ENCODE measurements around the gene P3H2. TPM values are rescaled to one million over a fixed set of nuclear protein-coding genes. Genes with fewer than 3 reads are reported as not detected.
"Not testable (repeated sequence)": the region's sequence is repeated elsewhere in the genome, so short reads cannot be mapped to it uniquely, and the experiment has no call there.

The P3H2 gene
- total RNA-seq, 2 donors from 2014 or later, result not detected

- H3K4me3 Mint-ChIP-seq, result no peak overlapping the region
- ATAC-seq, result no peak
- no peaks in the 10 kb centered on the region for H3K9me3 ChIP-seq (ENCODE audit: control insufficient read depth, low read length, poor library complexity, severe bottlenecking)
- DNase-seq, result no peak
- peaks cover 40% of the 10 kb centered on the region for H3K27me3 Mint-ChIP-seq
- peaks cover 2% of the 10 kb centered on the region for H3K36me3 Mint-ChIP-seq (ENCODE audit: low read depth)
- no peaks in the 10 kb centered on the region for H3K4me1 Mint-ChIP-seq
- H3K27ac Mint-ChIP-seq, result no peak overlapping the region
Measured at GRCh38 chr3:190073264-190074008, 47.3 kb downstream of the P3H2 start.

- peaks cover 2% of the 10 kb centered on the region for H3K36me3 Mint-ChIP-seq (ENCODE audit: low read depth)
- no peaks in the 10 kb centered on the region for H3K4me1 Mint-ChIP-seq
- H3K27me3 Mint-ChIP-seq, result peaks cover 40% of the 10 kb centered on the region
- DNase-seq (no peak), ATAC-seq (no peak)
- H3K4me3 Mint-ChIP-seq, result no peak overlapping the region
- H3K9me3 ChIP-seq (ENCODE audit: control insufficient read depth, low read length, poor library complexity, severe bottlenecking), result no peaks in the 10 kb centered on the region
- no peak overlapping the region for H3K27ac Mint-ChIP-seq
Measured at GRCh38 chr3:190072856-190073255, 47.8 kb downstream of the P3H2 start.

- not testable (repeated sequence) for H3K4me1 Mint-ChIP-seq; H3K9me3 ChIP-seq (ENCODE audit: control insufficient read depth, low read length, poor library complexity, severe bottlenecking); ATAC-seq; H3K4me3 Mint-ChIP-seq; DNase-seq; H3K36me3 Mint-ChIP-seq (ENCODE audit: low read depth); H3K27ac Mint-ChIP-seq
- peaks cover 33% of the 10 kb centered on the region for H3K27me3 Mint-ChIP-seq
Measured at GRCh38 chr3:190071921-190072320, 48.8 kb downstream of the P3H2 start.

- no peaks in the 10 kb centered on the region for H3K9me3 ChIP-seq (ENCODE audit: control insufficient read depth, low read length, poor library complexity, severe bottlenecking)
- H3K36me3 Mint-ChIP-seq (ENCODE audit: low read depth), result peaks cover 2% of the 10 kb centered on the region
- no peak overlapping the region for H3K27ac Mint-ChIP-seq
- no peak overlapping the region for H3K4me3 Mint-ChIP-seq
- no peaks in the 10 kb centered on the region for H3K4me1 Mint-ChIP-seq
- no peak for DNase-seq
- peaks cover 26% of the 10 kb centered on the region for H3K27me3 Mint-ChIP-seq
- ATAC-seq, result no peak
Measured at GRCh38 chr3:190070622-190071347, 49.9 kb downstream of the P3H2 start.

- DNase-seq (no peak), ATAC-seq (no peak)
- H3K27ac Mint-ChIP-seq, result no peak overlapping the region
- no peaks in the 10 kb centered on the region for H3K36me3 Mint-ChIP-seq (ENCODE audit: low read depth)
- no peak overlapping the region for H3K4me3 Mint-ChIP-seq
- no peaks in the 10 kb centered on the region for H3K9me3 ChIP-seq (ENCODE audit: control insufficient read depth, low read length, poor library complexity, severe bottlenecking)
- peaks cover 5% of the 10 kb centered on the region for H3K27me3 Mint-ChIP-seq
- no peaks in the 10 kb centered on the region for H3K4me1 Mint-ChIP-seq
Measured at GRCh38 chr3:190065204-190065603, 55.5 kb downstream of the P3H2 start.

- H3K4me1 Mint-ChIP-seq, result no peaks in the 10 kb centered on the region
- H3K27me3 Mint-ChIP-seq, result peaks cover 7% of the 10 kb centered on the region
- H3K9me3 ChIP-seq (ENCODE audit: control insufficient read depth, low read length, poor library complexity, severe bottlenecking), result no peaks in the 10 kb centered on the region
- DNase-seq (no peak), ATAC-seq (no peak)
- H3K4me3 Mint-ChIP-seq, result no peak overlapping the region
- no peaks in the 10 kb centered on the region for H3K36me3 Mint-ChIP-seq (ENCODE audit: low read depth)
- no peak overlapping the region for H3K27ac Mint-ChIP-seq
Measured at GRCh38 chr3:190064659-190065058, 56.0 kb downstream of the P3H2 start.

GRCh38 chr3:190064112-190064511 is 56.6 kb downstream of the P3H2 start:
- Mint-ChIP-seq H3K36me3 (ENCODE audit: low read depth) (no peaks in the 10 kb centered on the region), H3K27ac (no peak overlapping the region), H3K27me3 (peaks cover 12% of the 10 kb centered on the region), H3K4me3 (no peak overlapping the region), H3K4me1 (no peaks in the 10 kb centered on the region)
- DNase-seq, result no peak
- no peak for ATAC-seq
- H3K9me3 ChIP-seq (ENCODE audit: control insufficient read depth, low read length, poor library complexity, severe bottlenecking), result no peaks in the 10 kb centered on the region

GRCh38 chr3:190063490-190063889 is 57.2 kb downstream of the P3H2 start:
- H3K9me3 ChIP-seq (ENCODE audit: control insufficient read depth, low read length, poor library complexity, severe bottlenecking), result no peaks in the 10 kb centered on the region
- Mint-ChIP-seq H3K27me3 (peaks cover 19% of the 10 kb centered on the region), H3K36me3 (ENCODE audit: low read depth) (no peaks in the 10 kb centered on the region), H3K27ac (no peak overlapping the region), H3K4me1 (no peaks in the 10 kb centered on the region), H3K4me3 (no peak overlapping the region)
- ATAC-seq (no peak), DNase-seq (no peak)

GRCh38 chr3:190060192-190060775 is 60.4 kb downstream of the P3H2 start:
- peaks cover 28% of the 10 kb centered on the region for H3K27me3 Mint-ChIP-seq
- no peaks in the 10 kb centered on the region for H3K9me3 ChIP-seq (ENCODE audit: control insufficient read depth, low read length, poor library complexity, severe bottlenecking)
- no peaks in the 10 kb centered on the region for H3K4me1 Mint-ChIP-seq
- ATAC-seq (no peak), DNase-seq (no peak)
- H3K27ac Mint-ChIP-seq, result no peak overlapping the region
- H3K4me3 Mint-ChIP-seq, result no peak overlapping the region
- no peaks in the 10 kb centered on the region for H3K36me3 Mint-ChIP-seq (ENCODE audit: low read depth)

GRCh38 chr3:190059242-190059590 is 61.5 kb downstream of the P3H2 start:
- H3K4me1 Mint-ChIP-seq, result no peaks in the 10 kb centered on the region
- no peak overlapping the region for H3K4me3 Mint-ChIP-seq

GRCh38 chr3:190058521-190059241 is 62.0 kb downstream of the P3H2 start:
- peaks cover 28% of the 10 kb centered on the region for H3K27me3 Mint-ChIP-seq
- H3K4me1 Mint-ChIP-seq, result no peaks in the 10 kb centered on the region
- H3K36me3 Mint-ChIP-seq (ENCODE audit: low read depth), result no peaks in the 10 kb centered on the region
- no peak overlapping the region for H3K27ac Mint-ChIP-seq
- no peak for ATAC-seq
- no peaks in the 10 kb centered on the region for H3K9me3 ChIP-seq (ENCODE audit: control insufficient read depth, low read length, poor library complexity, severe bottlenecking)
- DNase-seq, result no peak
- no peak overlapping the region for H3K4me3 Mint-ChIP-seq

More at GRCh38 chr3:190059242-190059590, 61.5 kb downstream of the P3H2 start:
- no peaks in the 10 kb centered on the region for H3K9me3 ChIP-seq (ENCODE audit: control insufficient read depth, low read length, poor library complexity, severe bottlenecking)
- no peak overlapping the region for H3K27ac Mint-ChIP-seq
- ATAC-seq (no peak), DNase-seq (no peak)
- no peaks in the 10 kb centered on the region for H3K36me3 Mint-ChIP-seq (ENCODE audit: low read depth)
- peaks cover 28% of the 10 kb centered on the region for H3K27me3 Mint-ChIP-seq

- Mint-ChIP-seq H3K27me3 (peaks cover 28% of the 10 kb centered on the region), H3K36me3 (ENCODE audit: low read depth) (no peaks in the 10 kb centered on the region), H3K4me3 (no peak overlapping the region), H3K27ac (no peak overlapping the region), H3K4me1 (no peaks in the 10 kb centered on the region)
- ATAC-seq, result no peak
- no peak for DNase-seq
- no peaks in the 10 kb centered on the region for H3K9me3 ChIP-seq (ENCODE audit: control insufficient read depth, low read length, poor library complexity, severe bottlenecking)
Measured at GRCh38 chr3:190056742-190057141, 64.0 kb downstream of the P3H2 start.

GRCh38 chr3:190055773-190056172 is 64.9 kb downstream of the P3H2 start:
- no peak overlapping the region for H3K27ac Mint-ChIP-seq

More at GRCh38 chr3:190055773-190056172, 64.9 kb downstream of the P3H2 start:
- Mint-ChIP-seq H3K36me3 (ENCODE audit: low read depth) (no peaks in the 10 kb centered on the region), H3K4me3 (no peak overlapping the region), H3K27me3 (peaks cover 23% of the 10 kb centered on the region), H3K4me1 (no peaks in the 10 kb centered on the region)
- no peaks in the 10 kb centered on the region for H3K9me3 ChIP-seq (ENCODE audit: control insufficient read depth, low read length, poor library complexity, severe bottlenecking)
- no peak for DNase-seq
- no peak for ATAC-seq
